ENCODE results near the gene SYT14.

Gene SYT14

DNA sequence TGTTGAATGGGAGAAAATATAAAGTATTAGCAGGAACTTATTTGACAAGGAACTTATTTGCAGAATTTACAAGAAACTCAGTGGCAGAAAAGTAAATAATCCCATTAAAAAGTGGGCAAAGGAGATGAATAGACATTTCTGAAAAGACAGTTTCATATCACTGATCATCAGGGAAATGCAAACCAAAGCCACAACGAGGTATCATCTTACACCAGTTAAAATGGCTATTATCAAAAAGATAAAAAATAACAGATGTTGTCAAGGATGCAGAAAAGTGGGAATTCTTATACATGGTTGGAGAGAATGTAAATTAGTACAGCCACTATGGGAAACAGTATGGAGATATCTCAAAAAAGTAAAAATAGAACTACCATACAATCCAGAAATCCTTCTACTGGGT is 61.0 kb downstream of the SYT14 start:
- Histone ChIP-seq H3F3A (ENCODE audit: insufficient read depth, low read length) (no peaks in the 10 kb centered on the region), H3K9ac (ENCODE audit: low read length) (no peak overlapping the region), H3K9me2 (replicated peaks; ENCODE audit: insufficient read depth, low read length) (no peaks in the 10 kb centered on the region), H3K27ac (ENCODE audit: low read length) (no peak overlapping the region), H2AFZ (ENCODE audit: low read length) (no peak overlapping the region), H3K36me3 (replicated peaks; ENCODE audit: insufficient read depth, low read length) (no peaks in the 10 kb centered on the region), H3K9me3 (replicated peaks; ENCODE audit: insufficient read depth, low read length) (no peaks in the 10 kb centered on the region), H3K4me1 (ENCODE audit: low read length) (peaks cover 13% of the 10 kb centered on the region), H3K4me3 (ENCODE audit: low read length) (no peak overlapping the region), H3K79me2 (ENCODE audit: low read length) (no peaks in the 10 kb centered on the region), H4K20me1 (ENCODE audit: insufficient read depth, low read length) (no peaks in the 10 kb centered on the region), H3K4me2 (ENCODE audit: low read depth, low read length) (no peak overlapping the region), H3K27me3 (replicated peaks; ENCODE audit: insufficient read depth, low read length) (no peaks in the 10 kb centered on the region)
- no peak for TF ChIP-seq EZH2 (optimal IDR thresholded peaks at IDR 0.05; ENCODE audit: low read depth, low read length)
- TF ChIP-seq, protein P1, sequence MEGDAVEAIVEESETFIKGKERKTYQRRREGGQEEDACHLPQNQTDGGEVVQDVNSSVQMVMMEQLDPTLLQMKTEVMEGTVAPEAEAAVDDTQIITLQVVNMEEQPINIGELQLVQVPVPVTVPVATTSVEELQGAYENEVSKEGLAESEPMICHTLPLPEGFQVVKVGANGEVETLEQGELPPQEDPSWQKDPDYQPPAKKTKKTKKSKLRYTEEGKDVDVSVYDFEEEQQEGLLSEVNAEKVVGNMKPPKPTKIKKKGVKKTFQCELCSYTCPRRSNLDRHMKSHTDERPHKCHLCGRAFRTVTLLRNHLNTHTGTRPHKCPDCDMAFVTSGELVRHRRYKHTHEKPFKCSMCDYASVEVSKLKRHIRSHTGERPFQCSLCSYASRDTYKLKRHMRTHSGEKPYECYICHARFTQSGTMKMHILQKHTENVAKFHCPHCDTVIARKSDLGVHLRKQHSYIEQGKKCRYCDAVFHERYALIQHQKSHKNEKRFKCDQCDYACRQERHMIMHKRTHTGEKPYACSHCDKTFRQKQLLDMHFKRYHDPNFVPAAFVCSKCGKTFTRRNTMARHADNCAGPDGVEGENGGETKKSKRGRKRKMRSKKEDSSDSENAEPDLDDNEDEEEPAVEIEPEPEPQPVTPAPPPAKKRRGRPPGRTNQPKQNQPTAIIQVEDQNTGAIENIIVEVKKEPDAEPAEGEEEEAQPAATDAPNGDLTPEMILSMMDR (IDR thresholded peaks at IDR 0.05; ENCODE audit: low read length): no peak
- no peak for TF ChIP-seq EZH2phosphoT487 (IDR thresholded peaks at IDR 0.05; ENCODE audit: low read length)
- DNase-seq: no peak

- H3F3A ChIP-seq (ENCODE audit: insufficient read depth, low read length): no peaks in the 10 kb centered on the region
- H3K4me3 ChIP-seq (ENCODE audit: low read length): no peak overlapping the region
- no peak for DNase-seq
- no peak overlapping the region for H2AFZ ChIP-seq (ENCODE audit: low read length)
- H3K9ac ChIP-seq (ENCODE audit: low read length): no peak overlapping the region
- H3K27ac ChIP-seq (ENCODE audit: low read length): no peak overlapping the region
- H3K4me2 ChIP-seq (ENCODE audit: low read depth, low read length): no peak overlapping the region
- H3K4me1 ChIP-seq (ENCODE audit: low read length): peaks cover 13% of the 10 kb centered on the region
- H3K79me2 ChIP-seq (ENCODE audit: low read length): no peaks in the 10 kb centered on the region
- no peaks in the 10 kb centered on the region for H4K20me1 ChIP-seq (ENCODE audit: insufficient read depth, low read length)
- TF ChIP-seq EZH2phosphoT487 (IDR thresholded peaks at IDR 0.05; ENCODE audit: low read length) (no peak), EZH2 (optimal IDR thresholded peaks at IDR 0.05; ENCODE audit: low read depth, low read length) (no peak)
- TF ChIP-seq, protein P1 (IDR thresholded peaks at IDR 0.05; ENCODE audit: low read length): no peak
- H3K36me3 ChIP-seq (replicated peaks; ENCODE audit: insufficient read depth, low read length): no peaks in the 10 kb centered on the region
- H3K9me2 ChIP-seq (replicated peaks; ENCODE audit: insufficient read depth, low read length): no peaks in the 10 kb centered on the region
- H3K9me3 ChIP-seq (replicated peaks; ENCODE audit: insufficient read depth, low read length): no peaks in the 10 kb centered on the region
- no peaks in the 10 kb centered on the region for H3K27me3 ChIP-seq (replicated peaks; ENCODE audit: insufficient read depth, low read length)
These were observed 63.7 kb downstream of the SYT14 start for GRCh38 chr1:210001751-210002150.

- H3K4me3 ChIP-seq (ENCODE audit: low read length): no peak overlapping the region
- no peaks in the 10 kb centered on the region for H3K27me3 ChIP-seq (replicated peaks; ENCODE audit: insufficient read depth, low read length)
- no peak overlapping the region for H2AFZ ChIP-seq (ENCODE audit: low read length)
- H3K4me2 ChIP-seq (ENCODE audit: low read depth, low read length): no peak overlapping the region
- no peak overlapping the region for H3K27ac ChIP-seq (ENCODE audit: low read length)
- no peaks in the 10 kb centered on the region for H3K9me2 ChIP-seq (replicated peaks; ENCODE audit: insufficient read depth, low read length)
- H3K4me1 ChIP-seq (ENCODE audit: low read length): peaks cover 12% of the 10 kb centered on the region
- H3F3A ChIP-seq (ENCODE audit: insufficient read depth, low read length): no peaks in the 10 kb centered on the region
- no peaks in the 10 kb centered on the region for H3K36me3 ChIP-seq (replicated peaks; ENCODE audit: insufficient read depth, low read length)
- DNase-seq: no peak
- TF ChIP-seq EZH2 (optimal IDR thresholded peaks at IDR 0.05; ENCODE audit: low read depth, low read length) (no peak), EZH2phosphoT487 (IDR thresholded peaks at IDR 0.05; ENCODE audit: low read length) (no peak)
- TF ChIP-seq, protein P1 (IDR thresholded peaks at IDR 0.05; ENCODE audit: low read length): no peak
- H4K20me1 ChIP-seq (ENCODE audit: insufficient read depth, low read length): no peaks in the 10 kb centered on the region
- H3K79me2 ChIP-seq (ENCODE audit: low read length): no peaks in the 10 kb centered on the region
- no peak overlapping the region for H3K9ac ChIP-seq (ENCODE audit: low read length)
- H3K9me3 ChIP-seq (replicated peaks; ENCODE audit: insufficient read depth, low read length): no peaks in the 10 kb centered on the region
These were observed 65.5 kb downstream of the SYT14 start for GRCh38 chr1:210003501-210003900.
